ENCODE results near the gene GPATCH1. TPM values are rescaled to one million over a fixed set of nuclear protein-coding genes. Genes with fewer than 3 reads are reported as not detected.

Gene GPATCH1
- total RNA-seq, 2 donors from 2014 or later = 4.7 to 8.5 TPM

DNA sequence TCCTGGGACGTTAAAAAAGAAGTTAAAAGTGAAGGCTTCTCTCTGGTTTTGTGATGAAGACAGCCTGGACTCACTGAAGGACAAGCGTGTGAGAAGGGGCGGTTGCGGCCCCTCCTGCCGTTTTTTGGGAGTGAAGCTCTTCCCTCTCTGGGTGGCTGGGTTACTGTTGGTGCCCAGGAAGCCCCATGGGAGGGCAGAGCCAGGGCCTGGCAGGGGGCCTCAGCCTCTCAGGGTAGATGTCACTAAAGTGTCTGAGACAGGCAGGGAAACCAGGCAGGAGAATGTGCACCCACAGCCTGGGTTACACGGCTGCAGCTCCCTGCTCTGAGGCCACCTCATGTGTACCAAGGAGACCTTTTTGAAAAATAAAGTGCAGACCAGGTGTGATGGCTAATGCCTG lies 49.5 kb downstream of the GPATCH1 start:
- H3K36me3 ChIP-seq = peaks cover 43% of the 10 kb centered on the region
- TF ChIP-seq, protein P1, sequence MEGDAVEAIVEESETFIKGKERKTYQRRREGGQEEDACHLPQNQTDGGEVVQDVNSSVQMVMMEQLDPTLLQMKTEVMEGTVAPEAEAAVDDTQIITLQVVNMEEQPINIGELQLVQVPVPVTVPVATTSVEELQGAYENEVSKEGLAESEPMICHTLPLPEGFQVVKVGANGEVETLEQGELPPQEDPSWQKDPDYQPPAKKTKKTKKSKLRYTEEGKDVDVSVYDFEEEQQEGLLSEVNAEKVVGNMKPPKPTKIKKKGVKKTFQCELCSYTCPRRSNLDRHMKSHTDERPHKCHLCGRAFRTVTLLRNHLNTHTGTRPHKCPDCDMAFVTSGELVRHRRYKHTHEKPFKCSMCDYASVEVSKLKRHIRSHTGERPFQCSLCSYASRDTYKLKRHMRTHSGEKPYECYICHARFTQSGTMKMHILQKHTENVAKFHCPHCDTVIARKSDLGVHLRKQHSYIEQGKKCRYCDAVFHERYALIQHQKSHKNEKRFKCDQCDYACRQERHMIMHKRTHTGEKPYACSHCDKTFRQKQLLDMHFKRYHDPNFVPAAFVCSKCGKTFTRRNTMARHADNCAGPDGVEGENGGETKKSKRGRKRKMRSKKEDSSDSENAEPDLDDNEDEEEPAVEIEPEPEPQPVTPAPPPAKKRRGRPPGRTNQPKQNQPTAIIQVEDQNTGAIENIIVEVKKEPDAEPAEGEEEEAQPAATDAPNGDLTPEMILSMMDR (IDR thresholded peaks at IDR 0.05) = no peak
- no peak overlapping the region for H3K27ac ChIP-seq
- no peaks in the 10 kb centered on the region for H3K9me3 ChIP-seq
- peaks cover 0 to 5% of the 10 kb centered on the region in 2 donors for H3K4me1 ChIP-seq
- no peak overlapping the region for H3K4me3 ChIP-seq
- no peak for DNase-seq (ENCODE audit: low spot score)
- H3K27me3 ChIP-seq = peaks cover 0 to 3% of the 10 kb centered on the region in 2 donors

DNA sequence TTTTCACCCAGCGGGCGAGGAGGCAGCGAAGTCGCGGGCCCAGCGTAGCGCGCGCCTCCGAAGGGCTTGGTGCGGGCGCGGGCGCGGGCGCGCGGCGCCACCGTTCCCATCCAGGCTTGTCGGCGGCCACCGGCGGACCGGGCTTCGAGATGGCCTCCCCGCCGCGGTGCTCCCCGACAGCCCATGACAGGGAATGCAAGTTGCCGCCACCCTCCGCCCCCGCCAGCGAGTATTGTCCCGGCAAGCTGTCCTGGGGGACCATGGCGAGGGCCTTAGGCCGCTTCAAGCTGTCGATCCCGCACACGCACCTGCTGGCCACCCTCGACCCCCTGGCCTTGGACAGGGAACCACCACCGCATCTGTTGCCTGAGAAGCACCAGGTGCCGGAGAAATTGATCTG lies 51.0 kb downstream of the GPATCH1 start, which contains the start of gene WDR88:
TSS of gene WDR88 (plus strand) at position 94 of the 400 bp plus-strand sequence. CDS start at position 150, 56 bp downstream.
- Histone ChIP-seq H3K27ac (no peak within 1 kb of the TSS), H3K4me1 (peaks cover 0 to 5% of the 10 kb centered on the region in 2 donors), H3K36me3 (peaks cover 36% of the 10 kb centered on the region), H3K27me3 (peaks cover 0 to 3% of the 10 kb centered on the region in 2 donors), H3K9me3 (no peaks in the 10 kb centered on the region), H3K4me3 (no peak within 1 kb of the TSS)
- TF ChIP-seq, protein P1 (IDR thresholded peaks at IDR 0.05) = no peak
- no peak for DNase-seq (ENCODE audit: low spot score)

DNA sequence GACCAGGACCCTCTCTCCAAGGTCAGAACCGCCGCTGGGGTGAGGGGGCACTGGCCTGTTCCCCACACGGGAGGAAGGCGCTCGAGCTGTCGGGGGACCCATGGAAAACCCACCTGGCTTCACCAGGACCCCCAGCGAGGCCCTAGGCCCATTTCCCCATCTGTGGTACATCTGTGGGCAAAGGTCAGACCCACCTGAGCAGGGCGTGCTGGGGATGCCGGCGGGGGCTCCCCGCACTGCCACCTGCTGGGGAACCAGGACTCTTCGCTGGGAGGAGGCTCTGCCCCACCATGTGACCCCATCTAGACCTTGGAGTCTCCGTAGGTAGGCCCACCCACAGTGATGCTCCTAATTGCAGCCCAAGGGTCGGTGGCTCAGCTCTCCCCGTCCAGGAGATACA lies 51.4 kb downstream of the GPATCH1 start:
- peaks cover 0 to 5% of the 10 kb centered on the region in 2 donors for H3K4me1 ChIP-seq
- H3K9me3 ChIP-seq = no peaks in the 10 kb centered on the region
- TF ChIP-seq, protein P1 (IDR thresholded peaks at IDR 0.05) = no peak
- no peak overlapping the region for H3K27ac ChIP-seq
- H3K36me3 ChIP-seq = peaks cover 34% of the 10 kb centered on the region
- H3K4me3 ChIP-seq = no peak overlapping the region
- no peak for DNase-seq (ENCODE audit: low spot score)
- H3K27me3 ChIP-seq = peaks cover 0 to 3% of the 10 kb centered on the region in 2 donors

DNA sequence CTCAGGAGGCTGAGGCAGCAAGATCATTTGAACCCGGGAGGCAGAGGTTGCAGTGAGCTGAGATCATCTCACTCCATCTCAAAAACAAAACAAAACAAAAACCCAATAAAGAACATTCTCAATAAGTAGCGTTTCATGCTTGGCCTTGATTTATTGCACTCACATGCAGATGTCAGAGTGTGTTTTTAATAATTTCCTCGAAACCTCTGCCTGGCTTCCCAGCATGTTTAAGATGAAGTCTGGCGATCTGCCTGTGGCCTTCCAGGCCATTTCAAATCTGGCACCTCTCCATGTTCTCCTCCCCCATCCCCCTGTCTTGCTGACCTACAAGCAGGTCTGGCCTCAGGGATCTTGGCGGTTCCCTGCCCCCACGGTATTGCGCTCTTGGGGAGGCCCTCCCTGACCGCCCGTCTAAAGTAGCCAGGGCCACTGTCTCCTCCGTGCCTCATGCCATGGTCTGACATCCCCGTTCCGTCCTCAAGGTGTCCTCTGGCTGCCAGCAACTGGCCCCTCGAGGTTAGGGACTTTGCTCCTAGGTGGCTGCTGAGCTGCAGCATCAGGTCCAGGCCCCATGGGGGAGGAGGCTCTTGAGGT lies 52.6 kb downstream of the GPATCH1 start:
- peaks cover 0 to 5% of the 10 kb centered on the region in 2 donors for H3K4me1 ChIP-seq
- TF ChIP-seq, protein P1 (IDR thresholded peaks at IDR 0.05) = no peak
- no peaks in the 10 kb centered on the region for H3K9me3 ChIP-seq
- no peak overlapping the region for H3K4me3 ChIP-seq
- H3K27ac ChIP-seq = no peak overlapping the region
- H3K36me3 ChIP-seq = peaks cover 23% of the 10 kb centered on the region
- no peak for DNase-seq (ENCODE audit: low spot score)
- H3K27me3 ChIP-seq = peaks cover 0 to 3% of the 10 kb centered on the region in 2 donors

DNA sequence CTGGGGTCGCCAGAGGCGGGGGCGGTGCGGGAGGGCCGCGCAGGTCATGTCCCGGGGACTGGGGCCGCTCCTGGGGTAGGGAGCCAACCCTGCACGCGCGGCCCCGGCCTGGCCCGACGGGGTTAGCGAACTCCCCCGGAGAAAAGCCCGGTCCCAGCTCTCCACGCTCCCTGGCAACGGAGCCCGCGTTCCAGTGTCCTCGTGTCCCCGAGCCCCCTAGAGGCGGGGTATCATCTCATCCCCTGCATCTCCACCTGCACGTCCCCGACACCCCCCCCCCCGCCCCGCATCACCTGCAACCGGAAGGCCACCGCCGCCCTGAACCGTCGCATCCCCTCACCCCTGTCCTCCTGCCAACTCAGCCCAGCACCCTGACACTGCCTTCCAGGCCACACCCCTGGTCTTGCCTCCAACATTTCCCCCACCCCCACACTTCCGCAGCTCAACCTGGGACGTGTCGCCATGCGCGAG lies 53.6 kb downstream of the GPATCH1 start:
- no peak overlapping the region for H3K27ac ChIP-seq
- H3K4me3 ChIP-seq = no peak overlapping the region
- no peaks in the 10 kb centered on the region for H3K9me3 ChIP-seq
- peaks cover 0 to 3% of the 10 kb centered on the region in 2 donors for H3K27me3 ChIP-seq
- H3K36me3 ChIP-seq = peaks cover 14% of the 10 kb centered on the region
- TF ChIP-seq, protein P1 (IDR thresholded peaks at IDR 0.05) = no peak
- H3K4me1 ChIP-seq = peaks cover 0 to 5% of the 10 kb centered on the region in 2 donors
- DNase-seq (ENCODE audit: low spot score) = no peak
